Measurements from ENCODE around the gene CYB561A3. TPM values are rescaled to one million over a fixed set of nuclear protein-coding genes. Genes with fewer than 3 reads are reported as not detected.

CYB561A3 gene
- total and polyA plus RNA-seq, 2 of the 13 experiments (the other 11 are each of a cell fraction or from before 2014, with no cell fraction given) = 11.4 to 14.9 TPM

DNA sequence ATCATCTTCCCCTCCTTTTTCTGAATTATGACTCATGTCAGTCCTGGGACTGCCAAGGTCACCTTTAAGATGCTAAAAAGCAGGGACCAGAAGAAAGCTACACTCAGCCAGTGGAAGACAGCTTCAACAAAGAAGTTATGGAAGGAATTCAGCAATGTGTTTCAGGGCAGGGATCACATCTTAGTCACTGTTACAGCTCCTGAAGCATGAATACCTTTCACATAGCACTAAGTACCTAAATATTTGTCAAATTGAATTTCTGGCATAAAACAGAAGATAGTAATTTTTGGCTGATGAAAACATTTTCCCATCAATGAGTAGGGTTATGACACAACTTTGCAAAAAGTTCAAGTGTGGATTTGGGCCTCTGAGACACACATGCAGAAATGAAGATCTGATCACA is 34.0 kb downstream of the CYB561A3 start (continued):
- TF ChIP-seq NCOA5 (CRISPR knock-in tag; IDR thresholded peaks at IDR 0.05) = no peak
- TF ChIP-seq TBL1XR1 (IDR thresholded peaks at IDR 0.05; ENCODE audit: borderline replicate concordance, low read length, partially characterized antibody) = no peak
- no peak for TF ChIP-seq KLF12 (CRISPR knock-in tag; IDR thresholded peaks at IDR 0.05; ENCODE audit: borderline replicate concordance)
- no peak for TF ChIP-seq RELA (CRISPR knock-in tag; IDR thresholded peaks at IDR 0.05)
- no peak for TF ChIP-seq TEAD2 (CRISPR knock-in tag; IDR thresholded peaks at IDR 0.05)
- TF ChIP-seq GZF1 (CRISPR knock-in tag; IDR thresholded peaks at IDR 0.05) = no peak
- TF ChIP-seq CCAR2 (optimal IDR thresholded peaks at IDR 0.05; ENCODE audit: low read depth, low read length) = no peak
- TF ChIP-seq ZNF549 (CRISPR knock-in tag; IDR thresholded peaks at IDR 0.05) = no peak
- no peak for TF ChIP-seq ZNF20 (CRISPR knock-in tag; IDR thresholded peaks at IDR 0.05)

DNA sequence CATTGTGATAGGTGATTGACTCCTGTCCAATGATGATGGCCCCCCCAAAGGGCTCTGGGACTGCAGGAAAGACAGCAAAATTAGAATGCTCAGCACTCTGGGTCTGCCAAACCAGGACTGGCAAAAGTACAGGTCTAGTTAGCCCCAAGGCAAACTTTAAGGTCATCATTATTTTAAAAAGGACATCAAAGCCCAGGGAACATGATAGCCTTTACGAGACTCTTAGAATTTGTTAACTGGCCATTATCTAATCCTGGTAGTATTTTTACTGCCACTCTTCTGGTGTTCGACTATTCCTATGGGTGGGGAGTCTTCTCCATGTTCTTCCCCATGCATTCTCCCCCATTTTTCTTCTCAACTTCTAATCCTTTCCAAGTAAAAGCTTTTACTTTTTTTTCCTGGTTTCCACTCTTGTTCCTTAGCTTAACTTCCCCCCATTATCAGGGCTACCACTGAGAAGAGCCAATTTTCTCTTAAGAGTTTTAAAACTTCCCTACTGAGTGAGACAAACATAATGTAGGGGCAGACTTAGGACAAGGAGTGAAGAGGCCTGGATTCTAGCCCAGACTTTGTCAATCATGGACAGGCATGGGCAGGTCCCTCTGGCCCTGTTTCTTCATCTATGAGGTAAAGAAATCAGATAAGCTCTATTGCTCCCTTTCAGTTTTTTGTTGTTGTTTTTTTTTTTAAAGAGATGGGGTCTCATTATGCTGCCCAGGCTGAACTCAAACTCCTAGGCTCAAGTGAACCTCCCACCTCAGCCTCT is 35.9 kb downstream of the CYB561A3 start:
- H3K27me3 ChIP-seq (ENCODE audit: control insufficient read depth in 1 of 2, insufficient read depth in 2 of 2, low read length in 2 of 2) = no peaks in the 10 kb centered on the region
- H3K79me2 ChIP-seq (ENCODE audit: insufficient read depth, low read length) = peaks cover 45% of the 10 kb centered on the region
- no TSS peak for BruUV-seq (replicated peaks)
- TF ChIP-seq ZNF138 (CRISPR knock-in tag; IDR thresholded peaks at IDR 0.05; ENCODE audit: low read depth) (no peak), ZNF207 (IDR thresholded peaks at IDR 0.05; ENCODE audit: borderline replicate concordance) (no peak), ZNF432 (CRISPR knock-in tag; IDR thresholded peaks at IDR 0.05; ENCODE audit: borderline replicate concordance) (no peak), ZNF282 (IDR thresholded peaks at IDR 0.05; ENCODE audit: partially characterized antibody) (no peak), KDM3A (CRISPR knock-in tag; IDR thresholded peaks at IDR 0.05; ENCODE audit: low read depth) (no peak), ZNF891 (CRISPR knock-in tag; IDR thresholded peaks at IDR 0.05) (no peak), MLLT10 (CRISPR knock-in tag; IDR thresholded peaks at IDR 0.05) (no peak), KLF12 (CRISPR knock-in tag; IDR thresholded peaks at IDR 0.05; ENCODE audit: borderline replicate concordance) (no peak), TRIM24 (CRISPR knock-in tag; IDR thresholded peaks at IDR 0.05) (no peak), RARA (CRISPR knock-in tag; IDR thresholded peaks at IDR 0.05) (no peak), RAD21 (CRISPR knock-in tag; IDR thresholded peaks at IDR 0.05) (no peak), GABPA (IDR thresholded peaks at IDR 0.05; ENCODE audit: low read depth, low read length) (no peak), GABPA (CRISPR knock-in tag; IDR thresholded peaks at IDR 0.05; ENCODE audit: low read depth) (no peak), ARNTL (CRISPR knock-in tag; IDR thresholded peaks at IDR 0.05) (no peak)
- DNase-seq (ENCODE audit: low spot score) = no peak
- no peak overlapping the region for H3K4me3 ChIP-seq (replicated peaks in 1 of 3; ENCODE audit: insufficient read depth in 1 of 3, low read depth in 2 of 3, low read length in 3 of 3)
- no peak overlapping the region for H3K27ac ChIP-seq (ENCODE audit: extremely low read length, insufficient read depth, low read length)
- H4K20me1 ChIP-seq (ENCODE audit: insufficient read depth, low read length) = peaks cover 15% of the 10 kb centered on the region
- WGBS (ENCODE audit: low lambda C conversion rate) = 97% methylated on average over 2 of the region's 2 CpGs
- ATAC-seq = no peak
- no peak overlapping the region for H3K4me2 ChIP-seq (ENCODE audit: low read depth, low read length)
- H3K4me1 ChIP-seq (ENCODE audit: insufficient read depth, low read length) = peaks cover 31% of the 10 kb centered on the region
- peaks cover 42 to 90% of the 10 kb centered on the region in 2 experiments for H3K36me3 ChIP-seq (replicated peaks in 1 of 2; ENCODE audit: control insufficient read depth in 1 of 2, insufficient read depth in 2 of 2, low read length in 2 of 2)
- no peak overlapping the region for H3K9ac ChIP-seq (ENCODE audit: insufficient read depth, low read depth, low read length)
- H2AFZ ChIP-seq (ENCODE audit: low read length) = no peak overlapping the region
- FAIRE-seq = no peak
- POLR2A ChIA-PET = interaction anchor here (0.7 to 0.9 kb wide), 2 partner anchors 8 to 31 kb away, joined by 3 read pairs; partner anchors contain the start of gene VWCE
- H3K9me3 ChIP-seq (ENCODE audit: low read length) = no peaks in the 10 kb centered on the region
- intact Hi-C loops (cut with micrococcal nuclease; ENCODE audit: unreplicated experiment) = no loop called here
- CTCF ChIA-PET (ENCODE audit: low intra/inter-chr PET ratio, low total read pairs) = no interaction called here
- in situ Hi-C loops (cut with HindIII; ENCODE audit: extremely low pct_ligation_motif_present, low pct_unique_long_range_greater_than_20kb) = no loop called here

Data from HepG2 (cell line).